C4-2B (cell line): ENCODE measurements around the gene SERTAD3.

Experiments used
- H3K27ac ChIP-seq: fragments of 450-650 bp; 2 replicates; pipeline ENCODE4 v1.5.1; 2017
- CTCF ChIP-seq: fragments of 450-650 bp; conservative IDR thresholded peaks from 2 replicates; pipeline ENCODE4 v1.5.1; 2017; ENCODE audit warnings: mild to moderate bottlenecking
- ZFX ChIP-seq: fragments of 450-650 bp; IDR thresholded peaks from 2 replicates; pipeline ENCODE4 v1.6.1; 2017

SERTAD3 gene

DNA sequence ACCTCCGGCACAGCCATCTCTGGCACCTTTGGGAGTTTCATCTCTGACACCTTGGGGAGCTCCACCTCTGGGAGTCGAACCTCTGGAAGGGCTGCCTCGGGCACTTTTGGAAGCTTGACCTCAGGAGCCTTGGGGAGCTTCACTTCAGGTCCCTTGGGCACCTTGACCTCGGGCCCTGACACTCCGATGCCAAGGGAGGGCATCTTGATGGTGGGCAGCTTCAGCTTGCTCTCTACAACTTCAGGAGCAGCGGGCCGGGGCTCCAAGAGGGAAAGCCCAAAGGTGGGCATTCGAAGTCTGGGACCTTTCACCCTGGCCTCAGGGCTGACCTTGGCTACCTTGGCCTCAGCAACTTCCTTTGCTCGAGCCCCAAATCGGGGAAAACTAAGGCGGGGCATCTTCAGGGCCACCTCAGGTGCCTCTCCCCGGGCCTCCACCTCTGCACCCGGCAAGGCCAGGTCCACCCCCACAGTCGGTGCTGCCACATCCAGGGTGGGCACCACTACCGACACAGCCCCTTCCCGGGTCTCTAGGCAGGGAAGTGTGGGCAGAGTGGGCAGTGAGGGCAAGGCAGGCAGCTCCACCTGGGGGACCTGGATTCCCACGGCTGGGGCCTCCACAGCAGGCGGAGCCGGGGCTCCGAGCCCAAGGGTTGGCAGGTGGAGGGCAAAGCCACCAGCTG is 47.1 kb downstream of the SERTAD3 start:
- TF ChIP-seq CTCF (no peak), ZFX (no peak)
- no peak overlapping the region for H3K27ac ChIP-seq

DNA sequence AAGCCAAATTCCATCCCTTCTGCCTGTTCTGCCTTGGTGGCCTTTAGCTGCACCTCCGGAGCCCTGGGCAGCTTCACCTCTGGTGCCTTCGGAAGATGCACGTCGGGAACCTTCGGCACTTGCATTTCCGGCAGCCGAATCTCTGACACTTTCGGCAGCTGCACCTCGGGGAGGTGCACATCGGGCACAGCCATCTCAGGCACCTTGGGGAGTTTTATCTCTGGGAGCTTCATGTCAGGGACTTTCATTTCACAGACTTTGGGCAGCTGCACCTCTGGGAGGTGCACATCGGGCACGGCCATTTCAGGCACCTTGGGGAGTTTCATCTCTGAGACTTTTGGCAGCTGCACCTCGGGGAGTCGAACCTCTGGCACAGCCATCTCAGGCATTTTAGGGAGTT is 48.2 kb downstream of the SERTAD3 start:
- no peak overlapping the region for H3K27ac ChIP-seq
- no peak for TF ChIP-seq CTCF
- TF ChIP-seq ZFX = no peak

DNA sequence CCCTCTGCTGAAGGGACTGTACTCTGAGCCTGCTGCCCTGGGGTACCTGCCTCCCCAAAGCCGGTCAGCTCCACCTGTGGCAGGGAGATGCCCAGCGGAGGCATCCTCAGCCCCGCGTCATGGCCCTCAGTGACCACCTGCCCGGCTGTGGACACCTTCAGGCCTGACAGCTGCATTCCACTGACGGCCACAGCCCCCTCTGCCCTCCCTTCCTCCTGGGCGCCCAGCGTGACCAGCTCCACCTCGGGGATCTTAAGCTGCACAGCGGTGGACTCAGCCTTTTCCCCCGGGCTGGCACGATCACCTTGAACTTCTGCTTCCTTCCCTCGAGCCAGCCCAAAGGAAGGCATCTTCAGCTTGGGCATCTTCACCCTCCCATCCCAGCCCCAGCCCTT is 49.3 kb downstream of the SERTAD3 start:
- H3K27ac ChIP-seq = no peak overlapping the region
- TF ChIP-seq CTCF (no peak), ZFX (no peak)

DNA sequence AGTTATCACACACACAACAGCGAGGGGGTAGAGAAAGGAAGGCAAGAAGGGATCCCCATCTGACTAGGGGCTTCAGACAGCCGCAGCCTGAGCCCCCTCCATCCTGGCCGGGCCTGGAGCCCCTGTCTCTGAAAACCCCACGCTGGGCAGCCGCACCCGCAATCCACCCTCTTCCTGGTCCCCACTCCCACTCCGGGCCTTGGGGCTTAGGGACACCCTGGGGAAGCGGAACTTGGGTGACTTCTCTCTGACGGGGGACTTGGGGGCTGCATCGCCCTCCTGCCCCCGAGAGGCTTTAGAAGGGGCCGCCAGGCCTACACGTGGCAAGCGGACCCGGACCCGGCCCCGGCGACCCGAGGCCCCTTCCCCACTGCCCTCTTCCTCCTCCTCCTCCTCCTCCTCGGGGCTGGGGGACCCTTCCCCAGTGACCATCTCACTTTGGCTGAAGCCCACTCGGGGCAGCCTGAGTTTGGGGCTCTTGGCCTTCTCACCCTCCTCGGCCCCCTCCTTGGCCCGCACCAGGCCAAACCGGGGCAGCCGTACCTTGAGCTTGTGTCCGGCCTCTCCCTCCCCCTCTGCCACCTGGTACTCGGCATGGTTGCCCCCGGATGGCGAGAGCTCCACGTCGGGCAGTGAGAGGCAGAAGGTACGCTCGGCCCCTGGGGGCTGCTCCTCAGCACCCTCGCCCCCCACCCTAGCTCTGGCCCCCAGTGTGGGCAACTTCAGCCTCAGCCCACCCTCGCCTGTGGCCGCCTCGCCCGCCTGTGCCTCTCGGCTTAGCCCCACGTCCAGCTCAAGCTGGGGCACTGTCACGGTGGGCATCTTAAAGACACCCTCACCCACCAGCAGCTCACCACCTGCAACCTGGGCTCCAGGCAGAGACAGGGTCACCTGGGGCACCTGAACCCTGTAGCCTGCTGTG is 50.0 kb downstream of the SERTAD3 start:
- H3K27ac ChIP-seq = no peak overlapping the region; the same call in 1 of the 2 replicates
- TF ChIP-seq CTCF (no peak), ZFX (no peak)

GRCh38 chr19:40392894-40393517 is 51.1 kb downstream of the SERTAD3 start:
- peak overlapping the region; percentile 28 for H3K27ac ChIP-seq
- TF ChIP-seq ZFX (no peak), CTCF (no peak; the same call in 1 of the 2 replicates)

GRCh38 chr19:40392123-40392522 is 52.0 kb downstream of the SERTAD3 start:
- H3K27ac ChIP-seq = peak overlapping the region; percentile 28; the same call in 1 of the 2 replicates
- TF ChIP-seq ZFX (no peak), CTCF (no peak)
